Measurements from ENCODE around the gene APOF.
A peak's percentile ranks its signal among the peaks of the same experiment; 100 is the strongest.
"Not testable (repeated sequence)": the region's sequence is repeated elsewhere in the genome, so short reads cannot be mapped to it uniquely, and the experiment has no call there.

Gene APOF

DNA sequence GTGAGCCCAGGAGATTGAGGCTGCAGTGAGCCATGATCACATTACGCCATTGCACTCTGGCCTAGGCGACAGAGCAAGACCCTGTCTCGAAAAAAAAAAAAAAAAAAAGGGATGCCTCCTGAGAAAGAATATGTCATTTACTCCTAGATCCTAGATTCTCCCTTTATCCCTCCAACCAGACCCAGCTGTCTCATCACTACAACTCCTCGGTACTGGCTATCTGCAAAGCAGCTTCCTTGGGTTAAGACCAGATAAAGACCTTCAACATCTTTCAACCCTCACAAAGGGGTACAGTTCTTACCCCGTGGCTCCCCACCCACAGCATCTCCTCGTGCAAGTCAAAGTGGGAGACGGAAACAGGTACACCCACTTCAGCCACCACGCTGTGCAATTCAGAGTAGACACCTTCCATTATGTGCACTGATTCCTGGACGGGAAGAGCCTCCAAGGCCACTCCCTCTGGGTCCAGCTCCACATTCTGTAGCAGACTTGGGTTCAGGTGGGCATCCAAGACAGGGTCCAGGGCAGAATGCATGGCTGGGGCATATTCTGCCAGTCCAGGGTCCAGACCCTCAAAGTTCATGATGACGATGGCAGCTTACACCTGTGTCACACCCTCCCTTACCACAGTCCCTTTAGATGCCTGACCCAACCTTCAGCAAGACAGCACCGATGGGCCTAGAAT, 30.0 kb downstream of the APOF start:
- no peak for DNase-seq (ENCODE audit: low read depth)

DNA sequence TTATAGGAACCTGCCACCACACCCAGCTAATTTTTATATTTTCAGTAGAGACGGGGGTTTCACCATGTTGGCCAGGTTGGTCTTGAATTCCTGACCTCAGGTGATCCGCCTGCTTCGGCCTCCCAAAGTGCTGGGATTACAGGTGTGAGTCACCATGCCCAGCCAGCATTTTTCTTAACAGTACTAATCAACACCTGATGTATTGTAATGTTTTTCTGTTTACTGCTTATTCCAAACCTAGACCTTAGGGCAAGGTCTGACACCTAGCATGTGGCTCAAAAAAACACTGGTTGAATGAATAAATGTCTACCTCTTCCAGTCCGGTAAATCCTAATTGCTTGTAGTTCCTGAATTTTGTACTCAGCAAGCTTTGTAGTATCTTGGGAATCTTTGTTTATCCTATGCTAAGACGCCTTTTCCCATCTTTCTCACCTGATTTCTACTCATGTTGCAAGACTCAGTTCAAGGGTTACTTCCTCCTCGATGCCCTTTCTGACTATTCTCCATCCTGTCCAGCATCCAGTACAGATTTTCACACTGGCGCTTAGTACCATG, 31.6 kb downstream of the APOF start:
- DNase-seq (ENCODE audit: low read depth): no peak

DNA sequence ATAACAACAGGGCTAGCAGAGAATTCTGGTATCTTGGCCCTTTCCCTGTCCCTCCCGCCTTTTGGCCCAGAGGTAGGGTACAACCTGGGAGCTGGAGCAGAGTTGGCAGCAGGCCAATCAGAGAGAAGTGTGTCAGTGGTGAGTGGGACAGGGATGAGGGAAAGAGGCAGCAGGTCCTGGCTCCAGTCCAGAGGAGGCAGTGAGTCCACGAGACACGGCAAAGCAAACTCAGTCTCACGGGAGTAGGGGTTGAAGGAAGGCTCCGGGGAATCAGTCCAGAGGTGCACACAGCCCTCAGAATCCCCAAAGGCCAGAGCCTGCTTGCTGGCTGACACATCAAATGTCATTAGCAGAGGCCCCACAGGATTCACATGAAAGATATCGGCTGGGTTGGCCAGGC, 36.1 kb downstream of the APOF start:
- no peak for DNase-seq (ENCODE audit: low read depth)

DNA sequence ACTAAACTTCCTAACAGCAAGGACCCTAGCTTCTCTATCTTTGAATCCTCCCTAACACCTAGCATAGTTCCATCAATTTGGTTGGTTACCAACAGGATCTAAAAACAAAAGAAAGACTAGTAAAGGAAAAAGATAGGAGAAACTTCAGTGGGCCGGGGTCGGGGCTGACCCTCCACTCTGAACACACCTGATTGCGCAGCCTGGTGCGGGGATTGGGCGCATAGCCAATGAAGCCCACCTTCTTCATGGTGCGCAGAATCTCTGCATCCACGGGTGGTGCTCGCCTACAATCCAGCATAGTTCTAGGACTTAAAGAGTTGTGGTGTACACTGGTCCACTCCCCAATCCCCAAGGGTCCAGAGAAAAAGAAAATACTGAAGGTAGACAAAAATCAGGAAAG, 36.5 kb downstream of the APOF start:
- DNase-seq (ENCODE audit: low read depth): no peak

DNA sequence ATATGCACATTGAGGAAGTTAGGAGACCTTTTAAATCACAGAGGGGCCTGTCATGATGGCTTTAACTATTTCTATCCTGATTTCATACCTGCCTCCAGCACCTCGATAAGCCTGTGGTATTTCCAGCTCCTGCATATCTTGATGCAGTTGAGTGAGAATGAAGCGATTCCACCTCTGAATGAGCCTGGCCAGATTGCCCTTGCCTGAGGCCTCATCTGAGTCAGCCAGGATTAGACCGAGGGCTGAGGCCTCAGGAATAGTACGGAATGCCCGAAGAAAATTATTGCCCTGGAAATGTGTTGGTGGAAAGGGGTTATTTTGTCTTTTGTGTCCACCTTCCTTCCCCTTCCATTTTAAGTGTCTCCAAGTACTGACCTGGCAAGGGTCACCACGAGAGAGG, 38.5 kb downstream of the APOF start:
- DNase-seq (ENCODE audit: low read depth): no peak

DNA sequence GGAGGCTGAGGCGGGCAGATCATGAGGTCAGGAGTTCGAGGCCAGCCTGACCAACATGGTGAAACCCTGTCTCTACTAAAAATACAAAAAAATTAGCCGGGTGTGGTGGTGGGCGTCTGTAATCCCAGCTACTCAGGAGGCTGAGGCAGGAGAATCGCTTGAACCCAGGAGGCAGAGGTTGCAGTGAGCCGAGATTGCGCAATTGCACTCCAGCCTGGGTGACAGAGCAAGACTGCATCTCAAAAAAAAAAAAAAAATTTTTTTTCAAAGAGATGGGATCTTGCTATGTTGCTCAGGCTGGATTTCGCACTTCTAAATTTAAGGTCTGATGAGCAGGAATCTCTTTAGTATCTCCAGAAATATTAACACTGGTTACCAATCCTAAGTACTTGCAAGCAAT, 41.0 kb downstream of the APOF start:
- DNase-seq (ENCODE audit: low read depth): not testable (repeated sequence)

DNA sequence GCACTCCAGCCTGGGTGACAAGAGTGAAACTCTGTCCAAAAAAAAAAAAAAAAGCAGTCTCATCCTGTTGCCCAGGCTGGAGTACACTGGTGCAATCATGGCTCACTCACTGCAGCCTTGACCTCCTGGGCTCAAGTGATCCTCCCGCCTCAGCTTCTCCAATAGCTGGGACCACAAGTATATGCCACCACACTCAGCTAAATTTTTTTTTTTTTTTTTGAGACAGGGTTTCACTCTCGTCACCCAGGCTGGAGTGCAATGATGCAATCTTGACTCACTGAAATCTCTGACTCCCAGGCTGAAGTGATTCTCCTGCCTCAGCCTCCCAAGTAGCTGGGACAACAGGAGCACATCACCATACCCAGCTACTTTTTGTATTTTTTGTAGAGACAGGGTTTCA, 41.6 kb downstream of the APOF start:
- DNase-seq (ENCODE audit: low read depth): no peak

DNA sequence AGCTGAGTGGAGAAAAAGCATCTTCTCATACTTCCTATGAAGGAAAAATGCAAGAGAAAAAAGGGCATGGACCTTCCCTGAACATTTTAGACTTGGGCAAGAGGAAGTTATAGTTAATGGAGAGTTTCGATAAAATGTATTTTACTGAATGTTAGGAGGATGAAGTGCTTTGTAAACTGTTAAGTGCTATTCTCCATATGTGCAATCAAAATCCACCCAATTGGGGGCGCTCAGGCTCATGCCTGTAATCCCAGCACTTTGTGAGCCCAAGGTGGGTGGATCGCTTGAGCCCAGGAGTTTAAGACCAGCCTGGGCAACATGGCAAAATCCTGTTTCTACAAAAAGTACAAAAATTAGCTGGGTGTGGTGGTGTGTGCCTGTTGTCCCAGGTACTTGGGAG, 45.0 kb downstream of the APOF start:
- DNase-seq (ENCODE audit: low read depth): no peak

DNA sequence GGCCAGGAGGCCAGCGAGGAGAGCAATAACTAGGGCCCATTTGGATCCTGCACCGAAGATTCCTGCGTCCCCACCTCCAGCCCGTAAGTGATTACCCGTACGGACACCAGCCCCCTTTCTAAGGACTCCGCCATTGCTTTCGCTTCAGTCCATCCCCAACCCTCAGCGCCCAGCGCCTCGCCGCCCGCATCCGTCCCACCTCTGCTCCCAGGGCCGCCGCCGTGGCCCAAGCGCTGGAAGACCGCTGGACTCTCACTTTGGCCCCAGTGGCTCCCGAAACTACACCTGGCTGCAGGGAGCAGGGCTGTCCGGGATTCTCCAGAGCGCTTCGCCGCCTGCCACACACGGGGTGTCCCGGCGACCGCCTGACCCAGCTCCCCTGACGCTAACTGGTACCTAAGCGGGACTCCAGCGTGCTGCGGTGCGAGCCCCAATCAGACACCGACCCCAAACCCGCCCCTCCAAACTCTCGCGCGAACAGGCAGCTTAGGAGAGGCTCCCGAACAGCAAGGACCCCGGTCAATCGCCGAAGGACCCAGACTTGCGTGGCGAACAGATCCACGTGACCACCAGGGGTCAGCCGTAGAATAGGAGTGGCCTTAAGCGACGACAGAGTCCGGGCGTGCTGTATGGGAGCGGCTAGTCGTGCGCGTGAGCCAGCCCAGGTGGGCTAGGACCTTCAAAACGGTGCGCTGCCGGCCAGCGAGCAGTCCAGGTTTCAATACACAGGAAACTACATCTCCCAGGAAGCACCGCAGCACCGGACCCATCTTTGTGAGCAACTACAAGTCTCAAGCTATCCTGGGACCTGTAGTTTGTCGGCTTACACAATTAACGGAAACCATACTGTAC, 46.8 kb downstream of the APOF start, which contains the start of gene CNPY2:
Gene CNPY2, minus strand, starts transcription at position 367 of the 852 bp plus-strand sequence. CDS start 771 bp downstream, outside the sequence.
- peak; percentile 89 for DNase-seq (ENCODE audit: low read depth)

DNA sequence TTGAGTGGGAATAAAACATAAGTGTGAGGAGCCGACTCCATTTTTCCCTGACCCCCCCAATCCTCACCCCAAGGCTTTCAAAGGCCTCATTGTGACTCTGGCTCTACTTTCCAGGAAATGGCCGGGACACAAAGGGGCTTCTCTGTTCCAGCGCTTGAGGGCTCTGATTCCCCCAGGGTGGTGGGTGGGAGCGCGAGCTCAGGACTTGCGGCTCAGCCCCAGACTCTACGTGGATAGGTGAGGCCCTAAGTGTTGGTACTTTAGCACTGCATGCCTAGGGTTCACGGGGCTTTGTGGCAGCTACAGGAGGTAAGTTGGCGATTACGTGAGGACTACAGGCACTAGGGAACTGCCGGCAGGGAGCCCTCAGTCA, 47.4 kb downstream of the APOF start:
- no peak for DNase-seq (ENCODE audit: low read depth)

DNA sequence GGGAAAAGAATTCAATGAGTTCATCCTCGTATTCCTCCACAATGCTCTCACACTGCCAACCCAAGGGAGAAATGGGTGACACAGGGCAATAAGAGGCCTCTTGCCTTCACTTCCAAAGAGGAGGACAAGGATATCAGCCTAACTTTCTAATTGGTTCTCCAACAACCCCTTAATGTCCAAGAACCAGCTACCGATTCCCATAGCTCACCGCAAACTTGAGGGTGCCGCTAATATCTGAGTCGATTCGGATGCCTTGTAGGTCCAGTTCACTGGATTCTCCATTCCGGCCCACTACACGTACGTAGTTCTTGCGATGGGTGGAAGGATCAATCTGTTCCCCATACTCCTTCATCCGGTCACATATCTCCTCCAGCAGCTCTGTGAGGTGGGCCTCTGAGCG, 51.7 kb downstream of the APOF start:
- no peak for DNase-seq (ENCODE audit: low read depth)

Data from activated T-cell treated with anti-CD3 and anti-CD28 coated beads for 24 hours (primary cell).